Suppressor macrophage treated with lipopolysaccharide for 4 hours (primary cell): ENCODE results near the gene MLH3.

ENCODE experiments used
- DNase-seq: peaks from one replicate; pipeline ENCODE4 v3.0.0-alpha.2; 2020

Gene MLH3

GRCh38 chr14:74982661-74983060 is 68.6 kb downstream of the MLH3 start:
- DNase-seq: no peak

GRCh38 chr14:74981833-74982232 is 69.4 kb downstream of the MLH3 start:
- no peak for DNase-seq

GRCh38 chr14:74981462-74981782 is 69.8 kb downstream of the MLH3 start:
- no peak for DNase-seq

- no peak for DNase-seq
These were observed 70.4 kb downstream of the MLH3 start for GRCh38 chr14:74980731-74981461.

GRCh38 chr14:74980398-74980730 is 70.9 kb downstream of the MLH3 start:
- DNase-seq: no peak

- DNase-seq: no peak
These were observed 71.5 kb downstream of the MLH3 start for GRCh38 chr14:74979442-74980397.

- no peak for DNase-seq
These were observed 72.2 kb downstream of the MLH3 start for GRCh38 chr14:74979029-74979428.

GRCh38 chr14:74978416-74978947 is 72.8 kb downstream of the MLH3 start:
- no peak for DNase-seq

GRCh38 chr14:74977901-74978385 is 73.3 kb downstream of the MLH3 start:
- DNase-seq: no peak

- DNase-seq: no peak
These were observed 73.9 kb downstream of the MLH3 start for GRCh38 chr14:74977164-74977900.

- no peak for DNase-seq
These were observed 74.8 kb downstream of the MLH3 start for GRCh38 chr14:74976264-74977113.

GRCh38 chr14:74975059-74975810 is 76.0 kb downstream of the MLH3 start:
- no peak for DNase-seq

GRCh38 chr14:74974364-74975058 is 76.8 kb downstream of the MLH3 start:
- DNase-seq: no peak

GRCh38 chr14:74973905-74974363 is 77.3 kb downstream of the MLH3 start:
- no peak for DNase-seq

GRCh38 chr14:74973003-74973653 is 78.1 kb downstream of the MLH3 start:
- DNase-seq: peak; percentile 70

GRCh38 chr14:74968811-74969210 is 82.5 kb downstream of the MLH3 start:
- no peak for DNase-seq

GRCh38 chr14:74965486-74966153 is 85.6 kb downstream of the MLH3 start:
- no peak for DNase-seq

GRCh38 chr14:74964787-74965485 is 86.3 kb downstream of the MLH3 start:
- no peak for DNase-seq
